ENCODE measurements around the gene SERPINB1.
"Not testable (repeated sequence)": the region's sequence is repeated elsewhere in the genome, so short reads cannot be mapped to it uniquely, and the experiment has no call there.

SERPINB1 gene

DNA sequence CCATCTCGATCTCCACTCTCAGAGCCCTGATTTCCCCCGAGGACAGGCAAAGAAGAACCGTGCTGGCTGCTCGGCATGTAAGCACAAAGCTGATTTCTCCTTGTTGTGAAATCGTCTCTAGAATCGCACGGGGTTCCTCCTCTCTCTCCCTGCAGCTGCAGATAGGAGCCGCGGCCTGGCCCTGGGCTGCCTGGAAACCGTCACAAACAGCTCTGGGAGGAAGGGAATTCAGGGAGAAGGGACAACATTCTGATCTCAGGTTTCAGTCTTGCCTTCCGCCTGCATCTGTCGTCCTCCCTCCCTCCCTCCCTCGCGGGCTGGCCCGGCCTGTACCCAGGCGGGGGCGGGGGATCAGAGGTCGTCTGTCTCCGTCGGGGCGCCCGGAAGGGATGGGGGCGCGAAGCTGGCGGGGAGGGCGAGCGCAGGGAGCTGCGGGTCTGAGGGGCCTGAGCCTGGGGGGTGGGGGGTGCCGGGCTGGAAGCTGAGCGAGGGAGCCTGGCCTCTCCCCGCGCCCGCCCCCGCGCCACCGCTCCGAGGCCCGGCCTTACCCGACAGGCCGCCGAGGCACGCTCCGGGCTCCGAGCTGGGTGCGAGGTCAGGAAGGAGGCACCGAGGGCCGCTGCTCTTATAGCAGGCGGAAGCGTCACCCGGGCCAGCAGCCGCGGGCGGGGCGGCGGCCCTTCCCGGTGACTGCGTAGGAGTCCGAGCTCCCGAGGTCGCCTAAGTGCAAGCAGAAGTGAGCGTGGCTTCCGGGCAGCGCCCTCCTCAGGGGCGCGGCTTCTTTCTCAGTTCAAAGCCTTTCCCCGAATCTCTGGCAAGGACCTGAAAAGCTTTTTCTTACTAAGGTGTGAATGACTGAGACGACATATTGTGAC is at the start of gene SERPINB1:
Gene SERPINB1 (minus strand): TSS at position 600 of the 875 bp plus-strand sequence. CDS start 1,277 bp downstream, outside the sequence.
- DNase-seq (ENCODE audit: low spot score): peak; percentile 74

DNA sequence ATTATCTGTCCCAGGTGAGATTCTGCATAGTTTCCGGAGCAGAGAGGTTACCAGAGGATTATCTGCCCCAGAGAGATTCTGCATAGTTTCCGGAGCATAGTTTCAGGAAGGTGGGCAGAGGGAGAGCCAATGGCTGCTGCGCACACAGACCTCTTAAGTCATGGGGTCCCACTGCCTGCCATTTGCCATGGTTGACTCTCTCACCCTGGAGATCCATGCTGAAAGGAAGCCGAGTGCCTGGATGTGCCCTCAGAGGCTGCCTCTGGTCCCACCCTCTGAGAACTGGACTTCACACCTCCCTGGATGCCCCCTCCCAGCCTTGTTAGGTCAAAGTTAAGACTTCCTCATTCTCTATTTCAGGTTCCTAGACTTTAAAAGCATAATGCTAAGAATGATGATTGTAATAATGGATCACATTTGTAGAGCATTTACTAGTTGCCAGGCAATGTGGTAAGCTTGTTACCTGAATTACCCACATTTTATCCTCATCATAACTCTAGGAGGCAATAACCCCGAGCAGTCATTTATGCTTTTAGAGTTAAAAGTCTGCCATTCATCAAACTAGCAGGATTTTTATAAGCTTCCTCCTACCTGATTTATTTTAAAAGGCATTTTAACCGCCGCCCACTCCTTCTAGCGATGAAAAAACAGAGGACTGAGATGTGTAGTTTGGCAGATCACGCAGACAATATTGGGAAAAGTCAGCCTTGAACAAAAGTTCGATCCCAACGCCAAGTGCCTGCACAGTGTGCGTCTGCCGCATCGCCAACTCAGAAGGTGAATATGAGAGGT is 49.5 kb upstream of the SERPINB1 start:
- DNase-seq (ENCODE audit: low spot score): no peak

- no peak for DNase-seq (ENCODE audit: low spot score)
Measured at GRCh38 chr6:2885967-2886735, 44.5 kb upstream of the SERPINB1 start.

GRCh38 chr6:2884804-2885203 is 43.1 kb upstream of the SERPINB1 start:
- no peak for DNase-seq (ENCODE audit: low spot score)

- no peak for DNase-seq (ENCODE audit: low spot score)
Measured at GRCh38 chr6:2883673-2884072, 42.0 kb upstream of the SERPINB1 start.

- no peak for DNase-seq (ENCODE audit: low spot score)
Measured at GRCh38 chr6:2881423-2881822, 39.8 kb upstream of the SERPINB1 start.

GRCh38 chr6:2880156-2880555 is 38.5 kb upstream of the SERPINB1 start:
- DNase-seq (ENCODE audit: low spot score): not testable (repeated sequence)

GRCh38 chr6:2877960-2878359 is 36.3 kb upstream of the SERPINB1 start:
- DNase-seq (ENCODE audit: low spot score): no peak

- DNase-seq (ENCODE audit: low spot score): no peak
Measured at GRCh38 chr6:2877057-2877882, 35.6 kb upstream of the SERPINB1 start.

DNA sequence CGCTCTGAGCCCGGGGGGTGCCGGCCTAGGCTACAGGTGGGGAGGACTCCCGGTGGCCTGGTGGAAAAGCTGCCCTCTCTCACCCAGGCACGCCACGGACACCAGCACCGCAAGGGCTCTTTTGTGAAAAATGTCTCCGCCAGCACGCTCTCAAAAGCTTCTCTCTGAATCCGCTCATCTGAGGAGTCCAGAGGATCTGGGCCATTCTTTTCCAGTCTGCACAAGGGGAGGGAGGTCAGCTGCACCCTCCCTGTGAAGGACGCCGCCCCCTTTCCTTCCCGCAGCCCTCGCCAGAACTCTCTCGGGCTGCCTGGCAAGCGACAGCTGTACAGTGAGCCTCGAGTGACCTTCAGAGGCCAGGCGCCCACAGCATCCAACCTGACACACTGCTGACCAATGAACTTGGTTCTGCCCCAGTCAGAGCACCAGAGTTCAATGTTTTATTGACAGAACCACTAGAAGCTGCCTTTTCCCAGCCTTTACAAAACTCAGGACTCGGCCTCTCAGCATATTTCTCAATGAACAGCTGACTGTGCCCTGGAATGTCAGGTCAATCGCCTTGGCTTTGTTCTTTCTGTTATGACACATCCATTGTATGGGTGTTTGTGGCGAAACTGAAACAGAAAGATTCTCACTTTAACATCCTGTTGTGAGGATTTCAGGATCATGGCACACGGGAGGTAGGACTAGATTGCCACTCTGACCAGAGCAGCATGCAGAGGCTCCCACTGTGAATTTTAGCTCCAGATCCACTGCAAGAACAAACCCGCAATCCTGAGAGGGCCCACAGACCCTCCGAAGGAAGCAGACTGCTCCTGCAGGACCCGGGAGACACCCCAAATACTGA is 34.8 kb upstream of the SERPINB1 start:
- peak; percentile 42 for DNase-seq (ENCODE audit: low spot score)

GRCh38 chr6:2875359-2876191 is 33.9 kb upstream of the SERPINB1 start:
- DNase-seq (ENCODE audit: low spot score): no peak

DNA sequence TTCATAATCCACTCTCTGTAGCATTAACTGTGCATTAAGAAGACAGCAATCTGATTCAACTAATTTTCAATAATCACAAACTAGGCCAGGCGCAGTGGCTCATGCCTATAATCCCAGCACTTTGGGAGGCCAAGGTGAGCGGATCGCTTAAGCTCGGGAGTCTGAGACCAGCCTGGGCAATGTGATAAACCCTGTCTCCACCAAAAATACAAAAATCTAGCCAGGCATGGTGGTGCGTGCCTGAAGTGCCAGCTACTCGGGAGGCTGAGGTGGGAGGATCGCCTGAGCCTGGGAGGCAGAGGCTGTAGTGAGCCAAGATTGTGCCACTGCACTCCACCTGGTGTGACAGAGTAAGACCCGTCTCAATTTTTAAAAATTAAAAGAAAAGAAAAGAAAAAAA is 32.0 kb upstream of the SERPINB1 start:
- no peak for DNase-seq (ENCODE audit: low spot score)

DNA sequence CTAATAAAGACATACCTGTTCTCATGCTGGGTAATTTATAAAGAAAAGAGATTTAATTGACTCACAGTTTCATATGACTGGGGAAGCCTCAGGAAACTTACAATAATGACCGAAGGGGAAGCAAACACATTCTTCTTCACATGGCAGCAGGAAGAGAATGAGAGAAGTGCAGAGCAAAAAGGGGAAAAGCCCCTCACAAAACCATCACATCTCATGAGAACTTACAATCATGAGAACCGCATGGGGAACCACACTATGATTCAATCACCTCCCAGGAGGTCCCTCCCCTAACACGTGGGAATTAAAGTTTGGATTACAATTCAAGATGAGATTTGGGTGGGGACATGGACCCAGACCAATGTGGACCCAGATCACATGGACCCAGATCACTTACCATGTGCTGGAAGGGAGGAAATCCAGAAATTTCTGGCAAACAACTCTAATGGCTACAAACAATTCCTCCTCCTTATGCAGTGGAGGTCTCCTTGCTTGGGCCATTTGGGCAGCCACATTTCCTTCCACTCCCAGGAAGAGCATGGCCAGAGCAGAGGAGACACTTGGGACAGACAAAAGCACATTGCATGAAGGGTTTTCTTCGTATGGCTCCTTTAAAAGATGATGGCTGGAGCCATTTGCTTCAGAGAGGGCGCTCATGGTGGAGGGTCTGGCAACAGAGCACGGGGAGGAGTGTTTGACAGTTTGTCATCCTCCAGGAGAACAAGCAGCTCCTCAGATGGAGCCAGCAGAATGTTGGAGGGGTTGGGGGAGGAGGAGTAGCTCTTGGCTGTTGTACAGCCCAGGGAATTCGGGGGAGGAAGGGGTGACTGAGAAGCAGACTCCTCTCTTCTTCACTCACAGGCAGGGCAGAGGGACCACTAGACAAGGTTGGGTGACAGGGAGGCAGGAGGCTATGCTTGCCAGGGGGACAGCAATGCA is 31.0 kb upstream of the SERPINB1 start:
- no peak for DNase-seq (ENCODE audit: low spot score)

- DNase-seq (ENCODE audit: low spot score): no peak
Measured at GRCh38 chr6:2871953-2872352, 30.3 kb upstream of the SERPINB1 start.

DNA sequence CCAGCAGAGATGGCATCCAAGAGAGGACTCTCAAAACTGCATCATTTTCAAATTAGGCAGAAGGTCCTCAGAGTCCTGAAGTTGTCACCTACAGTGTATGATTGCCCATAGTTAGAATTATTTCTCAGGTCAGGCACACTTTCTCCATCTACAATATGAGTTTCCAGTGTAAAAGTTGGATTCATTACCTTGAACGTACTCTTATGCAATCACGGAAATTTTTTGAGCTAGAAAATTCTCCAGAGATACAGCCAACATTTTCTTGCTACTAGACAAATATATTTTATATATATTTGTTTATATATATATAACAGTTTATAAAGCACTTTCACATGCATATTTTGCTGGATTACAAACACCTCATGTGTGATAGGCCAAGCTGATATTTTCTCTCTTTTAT is 29.4 kb upstream of the SERPINB1 start:
- no peak for DNase-seq (ENCODE audit: low spot score)

GRCh38 chr6:2870046-2870636 is 28.5 kb upstream of the SERPINB1 start:
- DNase-seq (ENCODE audit: low spot score): no peak

DNA sequence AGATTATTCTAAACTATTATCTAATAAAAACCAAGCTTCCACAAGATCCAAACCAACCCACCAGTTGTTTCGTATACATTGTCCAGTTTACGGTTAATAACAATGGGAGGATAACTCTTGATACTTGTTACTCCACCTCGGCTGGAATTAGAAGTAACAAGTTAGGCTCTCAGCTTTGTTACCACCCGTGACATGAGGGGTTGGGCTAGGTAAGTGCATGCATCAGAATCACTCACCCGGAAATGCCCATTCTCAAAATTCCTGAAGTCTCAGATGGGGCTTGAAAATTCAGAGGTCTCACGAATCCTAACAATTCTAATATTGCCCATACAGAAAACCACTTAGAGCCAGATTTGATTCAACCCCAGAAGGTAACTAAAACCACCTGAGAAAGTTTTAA is 27.0 kb upstream of the SERPINB1 start:
- DNase-seq (ENCODE audit: low spot score): no peak
